K562 (cell line): Measurements from ENCODE around the gene DNAJC6. TPM values are rescaled to one million over a fixed set of nuclear protein-coding genes. Genes with fewer than 3 reads are reported as not detected.
A peak's percentile ranks its signal among the peaks of the same experiment; 100 is the strongest.

ENCODE experiments used
- ATAC-seq: fragments of 200-7000 bp; cut with Tn5 transposase; 3 replicates; pipeline ENCODE4 v1.9.1; 2020; ENCODE audit warnings: moderate library complexity
- BruUV-seq: library from RNA; stranded (reverse); fragments of 400-500 nt; replicated peaks from 2 replicates; lab custom pipeline; 2021; lab: Mats Ljungman, UMichigan
- CTCF ChIA-PET: fragments of 300-600 bp; formaldehyde crosslinking; extraction: SDS; loops from one replicate; lab custom pipeline; 2021; ENCODE audit warnings: low intra/inter-chr PET ratio; lab: Yijun Ruan, JAX
- POLR2A ChIA-PET: fragments of 300-600, 350-650 bp; sonication (Branson Sonifier 250); formaldehyde crosslinking; extraction: SDS; loops from one replicate; lab custom pipeline; 2021; ENCODE audit warnings: antibody characterized with exemption, inconsistent platforms; lab: Yijun Ruan, JAX
- DNase-seq, 4 experiments: peaks; one replicate each; pipeline versions ENCODE4 v3.0.0 to v3.0.0-alpha.2; 2011 to 2018; ENCODE audit warnings: low spot score in 3 of 4, mixed read lengths in 3 of 4; ENCODE audit errors: extremely low read depth in 1 of 4
- FAIRE-seq: peaks from 2 replicates; lab custom pipeline; 2011; peaks lifted over from hg19 to GRCh38; lab: Jason Lieb, UNC
- H2AFZ ChIP-seq: 2 replicates; pipeline ENCODE4 v1.6.0; 2011; ENCODE audit warnings: low read depth, low read length, control low read depth, inconsistent platforms
- H3K27ac ChIP-seq: fragments of 200-600 bp; 3 replicates; pipeline ENCODE4 v1.8.0; 2011; ENCODE audit warnings: low read depth, mild to moderate bottlenecking, control low read depth, inconsistent platforms, low read length, moderate library complexity, mixed read lengths; ENCODE audit errors: extremely low read depth
- H3K27me3 ChIP-seq, 2 experiments: fragments of 300-600 bp in 1 of 2; 2 replicates in 1 of 2; 3 replicates in 1 of 2; pipeline versions ENCODE4 v1.6.0 to v1.8.0; 2011; ENCODE audit warnings: inconsistent platforms in 2 of 2, low read length in 2 of 2, mild to moderate bottlenecking in 1 of 2, mixed read lengths in 1 of 2, moderate library complexity in 1 of 2; ENCODE audit not compliant: control insufficient read depth in 2 of 2, insufficient read depth in 2 of 2
- H3K36me3 ChIP-seq: fragments of 300-600 bp; 3 replicates; pipeline ENCODE4 v1.8.0; 2011; ENCODE audit warnings: mild to moderate bottlenecking, low read length, inconsistent platforms; ENCODE audit not compliant: control insufficient read depth, insufficient read depth
- H3K4me1 ChIP-seq, 2 experiments: fragments of 200-600 bp in 1 of 2; replicated peaks in 1 of 2; 2 replicates in 1 of 2; 3 replicates in 1 of 2; pipeline versions ENCODE4 v1.5.1 to v1.8.0; 2011; ENCODE audit warnings: inconsistent platforms in 2 of 2, low read length in 2 of 2, mild to moderate bottlenecking in 1 of 2, mixed read lengths in 1 of 2, moderate library complexity in 1 of 2; ENCODE audit not compliant: control insufficient read depth in 2 of 2, insufficient read depth in 2 of 2
- H3K4me2 ChIP-seq: 2 replicates; pipeline ENCODE4 v1.6.1; 2011; ENCODE audit warnings: low read length, control low read depth, inconsistent platforms, mixed read lengths; ENCODE audit not compliant: insufficient read depth
- H3K4me3 ChIP-seq: fragments of 200-600 bp; sonication (generic), shearing (Covaris generic); 2 replicates; pipeline ENCODE4 v1.5.1; 2016; ENCODE audit warnings: control low read depth, inconsistent platforms
- H3K79me2 ChIP-seq: fragments of 200-600 bp; 3 replicates; pipeline ENCODE4 v1.8.0; 2011; ENCODE audit warnings: low read length, inconsistent platforms; ENCODE audit not compliant: control insufficient read depth, insufficient read depth
- H3K9ac ChIP-seq, 2 experiments: 2 replicates each; pipeline versions ENCODE4 v1.6.0 to v1.6.1; 2011; ENCODE audit warnings: low read depth in 2 of 2, low read length in 2 of 2, control low read depth in 1 of 2, inconsistent platforms in 1 of 2, mild to moderate bottlenecking in 1 of 2, mixed read lengths in 1 of 2; ENCODE audit not compliant: insufficient read depth in 1 of 2
- H3K9me1 ChIP-seq: one replicate; pipeline ENCODE4 v1.6.0; 2011; ENCODE audit warnings: inconsistent platforms, mild to moderate bottlenecking, low read length, moderate library complexity; ENCODE audit not compliant: control insufficient read depth, insufficient read depth
- H3K9me3 ChIP-seq: replicated peaks from 2 replicates; pipeline ENCODE4 v1.5.1; 2011; ENCODE audit warnings: low read depth, low read length, inconsistent platforms; ENCODE audit not compliant: control insufficient read depth, insufficient read depth
- H4K20me1 ChIP-seq: replicated peaks from 2 replicates; pipeline ENCODE4 v1.6.1; 2011; ENCODE audit warnings: low read length, inconsistent platforms, mixed read lengths; ENCODE audit not compliant: control insufficient read depth, insufficient read depth
- CEBPB ChIP-seq: fragments of 450-650 bp; IDR thresholded peaks from 2 replicates; pipeline ENCODE4 v1.6.1; 2016; ENCODE audit warnings: missing genetic modification characterization, missing compliant biosample characterization
- CEBPG ChIP-seq, 3 experiments: fragments of 200-800 bp in 1 of 3; sonication (Bioruptor generic) in 1 of 3; sonication (generic) in 1 of 3; formaldehyde crosslinking in 1 of 3; IDR thresholded peaks in 2 of 3; conservative IDR thresholded peaks in 1 of 3; 2 replicates each; pipeline versions ENCODE4 v1.6.1 to v1.8.0; 2016 to 2022; ENCODE audit warnings: missing compliant biosample characterization in 2 of 3, missing genetic modification characterization in 2 of 3, mild to moderate bottlenecking in 1 of 3, missing genetic modification reagents in 1 of 3
- JUNB ChIP-seq: fragments of 450-650 bp; formaldehyde crosslinking; conservative IDR thresholded peaks from 2 replicates; pipeline ENCODE4 v1.4.0; 2020; ENCODE audit warnings: mild to moderate bottlenecking
- MECOM ChIP-seq: fragments of 250-450 bp; sonication (Bioruptor Pico); IDR thresholded peaks from 2 replicates; pipeline ENCODE4 v1.8.0; 2022; ENCODE audit warnings: inconsistent platforms
- MYC ChIP-seq, 2 experiments: fragments of 250-450 bp in 1 of 2; sonication (Bioruptor Pico) in 1 of 2; IDR thresholded peaks; 2 replicates each; pipeline versions ENCODE4 v1.5.1 to v1.6.1; 2012 to 2021; ENCODE audit warnings: low read depth in 2 of 2, borderline replicate concordance in 1 of 2, improper control_type of control experiment in 1 of 2, low read length in 1 of 2, mild to moderate bottlenecking in 1 of 2, moderate library complexity in 1 of 2
- SRSF9 ChIP-seq: fragments of 200-400 bp; formaldehyde crosslinking; IDR thresholded peaks from 2 replicates; pipeline ENCODE4 v1.6.1; 2017; ENCODE audit warnings: low read depth, low read length, borderline replicate concordance
- ZKSCAN1 ChIP-seq: fragments of 150-350 bp; IDR thresholded peaks from 2 replicates; pipeline ENCODE4 v1.6.1; 2016; ENCODE audit warnings: low read depth, low read length
- ZNF165 ChIP-seq: fragments of 250-450 bp; sonication (Bioruptor Pico); IDR thresholded peaks from 2 replicates; pipeline ENCODE4 v1.4.0; 2020; ENCODE audit warnings: borderline replicate concordance
- ZNF263 ChIP-seq: sonication (generic); formaldehyde crosslinking; IDR thresholded peaks from 2 replicates; pipeline ENCODE4 v1.8.0; 2022; ENCODE audit warnings: mild to moderate bottlenecking, missing genetic modification reagents, borderline replicate concordance
- ZNF655 ChIP-seq: fragments of 250-450 bp; sonication (Bioruptor Pico); IDR thresholded peaks from 2 replicates; pipeline ENCODE4 v1.5.0; 2021
- WGBS: fragments of 100-300 bp; shearing (Covaris generic); methylation state at CpG from one replicate; pipeline ENCODE4 v1.1.6; 2016; ENCODE audit warnings: low coverage, mixed read lengths; ENCODE audit not compliant: insufficient coverage; ENCODE audit errors: missing lambda C conversion rate; 5-methylcytosine and 5-hydroxymethylcytosine counted together
- in situ Hi-C: fragments of 300-500 bp; cut with MboI; formaldehyde crosslinking; loops from 4 replicates; pipeline ENCODE4 v1.15.0; 2018; ENCODE audit warnings: inconsistent platforms, mixed read lengths
- intact Hi-C: fragments of 100-400 bp; cut with micrococcal nuclease; formaldehyde crosslinking; loops from 2 replicates; pipeline ENCODE4 v1.14.2; 2022
- polyA plus RNA-seq, 8 experiments: library from polyadenylated mRNA; depleted of rRNA in 4 of 8; stranded (reverse) in 5 of 8; unstranded in 3 of 8; fragments of >200 nt; fragmentation: Nextera tagmentation in 2 of 8; fragmentation: Illumina TruSeq in 1 of 8; extraction: Ambion mirVana in 2 of 8; extraction: Trizol in 1 of 8; gene quantifications; 2 replicates each; pipeline versions ENCODE4 v1.2.1 to v1.2.3, GENCODE V29; 2011 to 2014; ENCODE audit warnings: inconsistent platforms in 1 of 8, missing spikeins in 1 of 8
- total RNA-seq, 7 experiments: library from RNA; depleted of rRNA in 6 of 7; stranded (reverse); fragments of >200 nt in 6 of 7; fragmentation: Illumina TruSeq in 2 of 7; extraction: Trizol in 2 of 7; gene quantifications; 2 replicates each; pipeline versions ENCODE4 v1.2.1 to v1.2.3, GENCODE V29; 2011 to 2021; ENCODE audit warnings: low replicate concordance in 1 of 7

DNAJC6 gene
- total and polyA plus RNA-seq, 9 of the 15 experiments (the other 6 are each of a cell fraction or from before 2014, with no cell fraction given) = 6.7 to 78.7 (median 28.0) TPM

- Histone ChIP-seq H3K79me2 (peaks cover 94% of the 10 kb centered on the region), H3K4me2 (no peak overlapping the region), H4K20me1 (peaks cover 25% of the 10 kb centered on the region), H3K36me3 (peaks cover 42% of the 10 kb centered on the region), H3K9me1 (peaks cover 6% of the 10 kb centered on the region), H3K27ac (no peak overlapping the region), H2AFZ (no peak overlapping the region), H3K9ac (no peak overlapping the region), H3K4me1 (peaks cover 8 to 24% of the 10 kb centered on the region in 2 experiments)
- DNase-seq (no peak), FAIRE-seq (no peak), ATAC-seq (no peak)
- 80% methylated on average over 3 of the region's 3 CpGs for WGBS
- POLR2A ChIA-PET = no interaction called here
- in situ Hi-C loops (no loop called here), intact Hi-C loops (no loop called here)
- no TSS peak for BruUV-seq
- CTCF ChIA-PET = no interaction called here
- no peak for TF ChIP-seq MYC (IDR thresholded peaks at IDR 0.05; ENCODE audit: low read depth, low read length)
- TF ChIP-seq MYC (CRISPR knock-in tag; IDR thresholded peaks at IDR 0.05; ENCODE audit: borderline replicate concordance, low read depth) = no peak
- peak; percentile 56; the same call in 1 of the 2 replicates for TF ChIP-seq CEBPB (tag)
- TF ChIP-seq ZKSCAN1 = no peak
- TF ChIP-seq MECOM (CRISPR knock-in tag) = no peak
- no peak for TF ChIP-seq CEBPG (CRISPR knock-in tag; IDR thresholded peaks at IDR 0.05)
- peak; percentile 55 to 56; a peak in 3 of 4 replicates for TF ChIP-seq CEBPG (tag; conservative IDR thresholded peaks at IDR 0.05 in 1 of 2, IDR thresholded peaks at IDR 0.05 in 1 of 2)
- TF ChIP-seq ZNF165 (CRISPR knock-in tag) = no peak
- no peak for TF ChIP-seq ZNF655
- TF ChIP-seq SRSF9 = no peak
- no peak for TF ChIP-seq ZNF263
- no peak for TF ChIP-seq JUNB (CRISPR knock-in tag)
- TF ChIP-seq, all 486 proteins: peak for 2
- Histone ChIP-seq H3K9me3 (no peaks in the 10 kb centered on the region), H3K27me3 (no peaks in the 10 kb centered on the region), H3K4me3 (no peak overlapping the region)
These were observed 35.0 kb downstream of the DNAJC6 start for GRCh38 chr1:65344171-65344814.
